ENCODE data around the gene SLC48A1. TPM values are rescaled to one million over a fixed set of nuclear protein-coding genes. Genes with fewer than 3 reads are reported as not detected.
A peak's percentile ranks its signal among the peaks of the same experiment; 100 is the strongest.

Gene SLC48A1
- polyA plus RNA-seq, 1 of the 3 experiments (the other 2 are of a cell fraction) = 7.3 TPM

DNA sequence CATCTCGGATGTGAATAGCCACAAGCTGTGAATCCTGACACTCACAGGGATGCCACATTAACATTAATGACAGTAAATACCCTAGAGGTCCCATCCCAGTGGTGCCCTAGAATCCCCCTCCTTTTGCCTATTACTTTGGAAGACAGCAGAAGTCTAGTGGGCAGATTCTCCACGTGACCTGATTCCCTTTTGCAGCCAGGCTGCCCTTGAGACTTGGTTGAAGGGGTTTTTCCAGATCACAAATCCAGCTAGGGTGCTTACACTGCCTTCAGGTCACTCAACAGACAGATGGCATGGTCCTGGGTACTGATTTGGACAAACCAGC is 38.0 kb downstream of the SLC48A1 start:
- Histone ChIP-seq H3K9me3 (no peaks in the 10 kb centered on the region), H3K4me1 (ENCODE audit: control insufficient read depth in 1 of 2, insufficient read depth in 2 of 2, low read depth in 1 of 2, low read length in 1 of 2) (peaks cover 56 to 76% of the 10 kb centered on the region in 2 experiments), H3K9me2 (no peaks in the 10 kb centered on the region), H3K27me3 (ENCODE audit: insufficient read depth) (no peaks in the 10 kb centered on the region), H3K9ac (no peak overlapping the region), H3K4me3 (ENCODE audit: low read depth in 2 of 2, low read length in 1 of 2) (no peak overlapping the region; a peak in 1 of 4 replicates), H3F3A (replicated peaks; ENCODE audit: insufficient read depth) (peaks cover 18% of the 10 kb centered on the region), H3K79me2 (ENCODE audit: insufficient read depth) (peaks cover 100% of the 10 kb centered on the region), H3K27ac (ENCODE audit: low read depth in 2 of 2, low read length in 1 of 2) (peak overlapping the region; percentile 48 to 84; a peak in 3 of 4 replicates), H3K36me3 (replicated peaks in 1 of 2; ENCODE audit: control insufficient read depth in 1 of 2, insufficient read depth in 2 of 2, low read length in 1 of 2) (peaks cover 3 to 11% of the 10 kb centered on the region in 2 experiments), H3K4me2 (peak overlapping the region; percentile 62), H2AFZ (ENCODE audit: low read depth) (no peak overlapping the region), H4K20me1 (ENCODE audit: insufficient read depth) (peaks cover 94% of the 10 kb centered on the region)
- ChIA-PET POLR2A (no interaction called here), CTCF (interaction anchor here (0.9 to 5.0 kb wide), 9 partner anchors 8 to 93 kb away, joined by 3 to 25 read pairs (median 5); no protein-coding TSS in a partner anchor)
- no peak for DNase-seq
- no peak for TF ChIP-seq EZH2phosphoT487 (IDR thresholded peaks at IDR 0.05; ENCODE audit: borderline replicate concordance, low read depth)
- no peak for TF ChIP-seq MXI1 (IDR thresholded peaks at IDR 0.05; ENCODE audit: low read depth, low read length)
- no peak for TF ChIP-seq SIN3A (IDR thresholded peaks at IDR 0.05; ENCODE audit: borderline replicate concordance, low read depth, low read length)
- TF ChIP-seq GABPA (IDR thresholded peaks at IDR 0.05; ENCODE audit: low read depth) = no peak
- no peak for TF ChIP-seq POLR2AphosphoS5 (IDR thresholded peaks at IDR 0.05; ENCODE audit: low read depth, low read length)
- no peak for TF ChIP-seq RFX5 (IDR thresholded peaks at IDR 0.05; ENCODE audit: low read length)
- TF ChIP-seq SMC3 (IDR thresholded peaks at IDR 0.05; ENCODE audit: low read depth, low read length) = no peak
- TF ChIP-seq, protein P1, sequence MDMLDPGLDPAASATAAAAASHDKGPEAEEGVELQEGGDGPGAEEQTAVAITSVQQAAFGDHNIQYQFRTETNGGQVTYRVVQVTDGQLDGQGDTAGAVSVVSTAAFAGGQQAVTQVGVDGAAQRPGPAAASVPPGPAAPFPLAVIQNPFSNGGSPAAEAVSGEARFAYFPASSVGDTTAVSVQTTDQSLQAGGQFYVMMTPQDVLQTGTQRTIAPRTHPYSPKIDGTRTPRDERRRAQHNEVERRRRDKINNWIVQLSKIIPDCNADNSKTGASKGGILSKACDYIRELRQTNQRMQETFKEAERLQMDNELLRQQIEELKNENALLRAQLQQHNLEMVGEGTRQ (IDR thresholded peaks at IDR 0.05; ENCODE audit: borderline replicate concordance, low read depth, low read length) = no peak
- TF ChIP-seq, protein P2, sequence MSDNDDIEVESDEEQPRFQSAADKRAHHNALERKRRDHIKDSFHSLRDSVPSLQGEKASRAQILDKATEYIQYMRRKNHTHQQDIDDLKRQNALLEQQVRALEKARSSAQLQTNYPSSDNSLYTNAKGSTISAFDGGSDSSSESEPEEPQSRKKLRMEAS (IDR thresholded peaks at IDR 0.05; ENCODE audit: low read depth) = no peak
- TF ChIP-seq NFIC (IDR thresholded peaks at IDR 0.05; ENCODE audit: borderline replicate concordance) = no peak
- no peak for TF ChIP-seq TAF1 (IDR thresholded peaks at IDR 0.05; ENCODE audit: borderline replicate concordance, low read depth, low read length)
- TF ChIP-seq NRF1 (IDR thresholded peaks at IDR 0.05; ENCODE audit: low read depth, low read length) = no peak
- 80% methylated on average over 2 of the region's 2 CpGs for WGBS (ENCODE audit: low lambda C conversion rate)

DNA sequence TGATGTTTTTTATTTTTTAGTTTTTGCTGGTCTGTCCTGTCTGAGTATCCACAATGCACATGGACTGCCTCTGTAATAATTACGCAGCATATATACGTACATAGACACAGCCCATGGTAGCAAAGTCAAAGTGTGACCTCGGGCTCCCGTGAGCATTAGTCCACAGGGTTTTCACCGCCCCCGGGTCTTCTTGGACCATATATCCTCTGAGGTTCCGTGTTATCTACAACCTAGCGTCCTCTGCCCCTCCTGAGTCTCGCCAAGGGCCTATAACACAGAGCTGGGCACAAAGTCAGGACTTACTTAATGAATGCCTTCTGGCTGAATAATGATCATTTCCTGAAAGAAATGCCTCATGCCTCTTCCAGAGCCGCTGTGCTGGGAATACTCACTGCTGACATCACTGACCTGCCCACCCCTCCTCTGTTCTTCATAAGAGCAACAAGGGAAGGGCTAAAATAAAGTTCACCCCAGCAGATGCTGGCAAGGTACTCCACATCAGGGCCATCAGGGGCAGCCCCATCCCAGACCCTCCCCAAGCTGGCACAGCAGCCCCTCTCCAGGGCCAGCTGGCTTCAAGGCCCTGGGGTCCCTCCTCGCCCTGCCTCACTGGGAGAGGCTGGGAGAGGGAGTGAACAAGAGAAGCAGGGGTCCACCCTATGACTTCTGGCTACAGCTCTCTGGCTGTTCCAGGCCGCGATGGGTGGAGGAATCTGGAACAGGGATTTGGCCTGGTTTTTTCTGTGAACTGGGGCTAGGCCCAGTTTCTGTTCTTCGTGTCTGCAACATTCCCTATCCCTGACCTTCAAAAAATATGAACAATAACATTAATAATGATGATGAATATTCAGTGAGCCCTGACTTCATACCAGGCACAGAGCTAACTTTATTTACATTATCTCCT is 38.8 kb downstream of the SLC48A1 start:
- H2AFZ ChIP-seq (ENCODE audit: low read depth) = no peak overlapping the region
- POLR2A ChIA-PET = interaction anchor here (0.6 kb wide), 1 partner anchor 26 kb away, joined by 3 read pairs; no protein-coding TSS in a partner anchor
- H3F3A ChIP-seq (replicated peaks; ENCODE audit: insufficient read depth) = peaks cover 18% of the 10 kb centered on the region
- H3K4me3 ChIP-seq (ENCODE audit: low read depth in 2 of 2, low read length in 1 of 2) = no peak overlapping the region; a peak in 1 of 4 replicates
- peaks cover 63 to 76% of the 10 kb centered on the region in 2 experiments for H3K4me1 ChIP-seq (ENCODE audit: control insufficient read depth in 1 of 2, insufficient read depth in 2 of 2, low read depth in 1 of 2, low read length in 1 of 2)
- no peaks in the 10 kb centered on the region for H3K9me2 ChIP-seq
- no peaks in the 10 kb centered on the region for H3K9me3 ChIP-seq
- 62% methylated on average over 14 of the region's 14 CpGs for WGBS (ENCODE audit: low lambda C conversion rate)
- H3K9ac ChIP-seq = peak overlapping the region; percentile 46
- CTCF ChIA-PET = interaction anchor here (0.9 to 5.0 kb wide), 10 partner anchors 9 to 70 kb away, joined by 3 to 25 read pairs (median 4); no protein-coding TSS in a partner anchor
- no peaks in the 10 kb centered on the region for H3K27me3 ChIP-seq (ENCODE audit: insufficient read depth)
- TF ChIP-seq FOXM1 (IDR thresholded peaks at IDR 0.05; ENCODE audit: low read depth) (no peak), RAD21 (IDR thresholded peaks at IDR 0.05; ENCODE audit: low read length) (no peak), NFIC (IDR thresholded peaks at IDR 0.05; ENCODE audit: borderline replicate concordance) (no peak), TCF12 (IDR thresholded peaks at IDR 0.05) (peak; percentile 71; the same call in 1 of the 2 replicates), GABPA (IDR thresholded peaks at IDR 0.05; ENCODE audit: low read depth) (no peak), FOSL2 (IDR thresholded peaks at IDR 0.05; ENCODE audit: borderline replicate concordance, low read depth) (peak; percentile 43; the same call in 1 of the 2 replicates)
- TF ChIP-seq, protein P3, sequence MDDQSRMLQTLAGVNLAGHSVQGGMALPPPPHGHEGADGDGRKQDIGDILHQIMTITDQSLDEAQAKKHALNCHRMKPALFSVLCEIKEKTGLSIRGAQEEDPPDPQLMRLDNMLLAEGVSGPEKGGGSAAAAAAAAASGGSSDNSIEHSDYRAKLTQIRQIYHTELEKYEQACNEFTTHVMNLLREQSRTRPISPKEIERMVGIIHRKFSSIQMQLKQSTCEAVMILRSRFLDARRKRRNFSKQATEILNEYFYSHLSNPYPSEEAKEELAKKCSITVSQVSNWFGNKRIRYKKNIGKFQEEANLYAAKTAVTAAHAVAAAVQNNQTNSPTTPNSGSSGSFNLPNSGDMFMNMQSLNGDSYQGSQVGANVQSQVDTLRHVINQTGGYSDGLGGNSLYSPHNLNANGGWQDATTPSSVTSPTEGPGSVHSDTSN (IDR thresholded peaks at IDR 0.05) = peak; percentile 16; the same call in 1 of the 2 replicates
- TF ChIP-seq, protein P2 (IDR thresholded peaks at IDR 0.05; ENCODE audit: low read depth) = peak; percentile 40; the same call in 1 of the 2 replicates
- TF ChIP-seq, protein P4, sequence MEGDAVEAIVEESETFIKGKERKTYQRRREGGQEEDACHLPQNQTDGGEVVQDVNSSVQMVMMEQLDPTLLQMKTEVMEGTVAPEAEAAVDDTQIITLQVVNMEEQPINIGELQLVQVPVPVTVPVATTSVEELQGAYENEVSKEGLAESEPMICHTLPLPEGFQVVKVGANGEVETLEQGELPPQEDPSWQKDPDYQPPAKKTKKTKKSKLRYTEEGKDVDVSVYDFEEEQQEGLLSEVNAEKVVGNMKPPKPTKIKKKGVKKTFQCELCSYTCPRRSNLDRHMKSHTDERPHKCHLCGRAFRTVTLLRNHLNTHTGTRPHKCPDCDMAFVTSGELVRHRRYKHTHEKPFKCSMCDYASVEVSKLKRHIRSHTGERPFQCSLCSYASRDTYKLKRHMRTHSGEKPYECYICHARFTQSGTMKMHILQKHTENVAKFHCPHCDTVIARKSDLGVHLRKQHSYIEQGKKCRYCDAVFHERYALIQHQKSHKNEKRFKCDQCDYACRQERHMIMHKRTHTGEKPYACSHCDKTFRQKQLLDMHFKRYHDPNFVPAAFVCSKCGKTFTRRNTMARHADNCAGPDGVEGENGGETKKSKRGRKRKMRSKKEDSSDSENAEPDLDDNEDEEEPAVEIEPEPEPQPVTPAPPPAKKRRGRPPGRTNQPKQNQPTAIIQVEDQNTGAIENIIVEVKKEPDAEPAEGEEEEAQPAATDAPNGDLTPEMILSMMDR (IDR thresholded peaks at IDR 0.05) = no peak
- peaks cover 94% of the 10 kb centered on the region for H4K20me1 ChIP-seq (ENCODE audit: insufficient read depth)
- H3K27ac ChIP-seq (ENCODE audit: low read depth in 2 of 2, low read length in 1 of 2) = peak overlapping the region; percentile 48 to 84
- no peak for DNase-seq
- H3K4me2 ChIP-seq = peak overlapping the region; percentile 62
- H3K36me3 ChIP-seq (replicated peaks in 1 of 2; ENCODE audit: control insufficient read depth in 1 of 2, insufficient read depth in 2 of 2, low read length in 1 of 2) = peaks cover 6 to 7% of the 10 kb centered on the region in 2 experiments
- peaks cover 100% of the 10 kb centered on the region for H3K79me2 ChIP-seq (ENCODE audit: insufficient read depth)

All from SK-N-SH (cell line).